ENCODE results near the gene ERCC2.

The ERCC2 gene

GRCh38 chr19:45400192-45400591 is 29.8 kb upstream of the ERCC2 start:
- no peaks in the 10 kb centered on the region for H3K36me3 ChIP-seq (ENCODE audit: insufficient read depth, low read length)
- peaks cover 13% of the 10 kb centered on the region for H3K4me1 ChIP-seq (ENCODE audit: insufficient read depth, low read length)
- peaks cover 15% of the 10 kb centered on the region for H3K27me3 ChIP-seq (ENCODE audit: insufficient read depth, low read length)
- no peak overlapping the region for H3K27ac ChIP-seq (ENCODE audit: low read depth, low read length)
- no peaks in the 10 kb centered on the region for H3K9me3 ChIP-seq (ENCODE audit: insufficient read depth, low read depth, low read length)
- no peak overlapping the region for H3K9ac ChIP-seq (ENCODE audit: low read depth, low read length)
- H3K4me3 ChIP-seq (ENCODE audit: low read length), result no peak overlapping the region
- WGBS, result 86% methylated on average over 6 of the region's 6 CpGs

DNA sequence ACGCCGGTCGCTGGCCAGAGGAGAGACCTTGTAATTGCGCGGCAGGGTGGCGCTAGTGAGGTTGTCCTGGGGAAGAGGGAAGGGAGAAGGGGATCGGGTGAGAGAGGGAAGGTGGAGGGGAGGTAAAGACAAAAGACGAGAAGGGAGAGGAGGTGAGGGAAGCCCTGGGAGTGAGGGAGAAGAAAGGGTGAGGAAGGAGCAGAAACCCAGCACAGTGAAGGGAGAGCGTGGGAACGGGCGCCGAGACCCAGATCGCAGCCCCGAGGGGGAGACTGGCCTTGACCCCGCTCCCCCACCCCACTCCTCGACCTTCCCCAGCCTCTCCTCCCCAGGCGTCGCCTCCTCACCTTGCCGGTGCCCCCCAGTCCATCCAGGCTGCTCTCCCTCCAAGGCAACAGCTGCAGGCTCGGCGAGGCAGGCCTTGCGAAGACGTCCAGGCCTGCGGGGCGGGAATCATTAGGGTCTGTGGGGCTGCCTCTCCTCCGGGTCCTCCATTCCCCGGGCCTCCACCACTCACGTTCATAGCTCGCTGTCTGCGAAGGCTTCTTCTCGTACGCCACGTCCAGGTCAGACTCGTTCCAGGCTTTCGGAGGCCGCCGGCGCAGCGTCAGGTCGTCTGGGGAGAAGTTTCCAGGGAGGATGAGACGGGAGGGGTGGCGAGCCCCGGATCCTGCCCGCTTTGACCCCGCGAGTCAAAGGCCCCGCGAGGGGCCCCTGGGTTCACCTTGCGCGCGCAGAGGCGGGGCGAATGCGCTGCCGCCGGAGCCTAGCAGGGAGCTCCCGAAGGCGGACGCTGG is 25.6 kb upstream of the ERCC2 start:
- Histone ChIP-seq H3K9me3 (ENCODE audit: insufficient read depth, low read depth, low read length) (no peaks in the 10 kb centered on the region), H3K27me3 (ENCODE audit: insufficient read depth, low read length) (peaks cover 7% of the 10 kb centered on the region; the same call in 1 of the 2 replicates), H3K4me3 (ENCODE audit: low read length) (peak overlapping the region; percentile 36), H3K36me3 (ENCODE audit: insufficient read depth, low read length) (0 out of 2 replicates have a peak, but pooled peaks cover 3% of the 10 kb centered on the region), H3K27ac (ENCODE audit: low read depth, low read length) (0 out of 2 replicates have a peak overlapping the region, but pooled peaks have one; percentile 18), H3K9ac (ENCODE audit: low read depth, low read length) (no peak overlapping the region), H3K4me1 (ENCODE audit: insufficient read depth, low read length) (peaks cover 3% of the 10 kb centered on the region)
- WGBS, result 82% methylated on average over 59 of the region's 59 CpGs

DNA sequence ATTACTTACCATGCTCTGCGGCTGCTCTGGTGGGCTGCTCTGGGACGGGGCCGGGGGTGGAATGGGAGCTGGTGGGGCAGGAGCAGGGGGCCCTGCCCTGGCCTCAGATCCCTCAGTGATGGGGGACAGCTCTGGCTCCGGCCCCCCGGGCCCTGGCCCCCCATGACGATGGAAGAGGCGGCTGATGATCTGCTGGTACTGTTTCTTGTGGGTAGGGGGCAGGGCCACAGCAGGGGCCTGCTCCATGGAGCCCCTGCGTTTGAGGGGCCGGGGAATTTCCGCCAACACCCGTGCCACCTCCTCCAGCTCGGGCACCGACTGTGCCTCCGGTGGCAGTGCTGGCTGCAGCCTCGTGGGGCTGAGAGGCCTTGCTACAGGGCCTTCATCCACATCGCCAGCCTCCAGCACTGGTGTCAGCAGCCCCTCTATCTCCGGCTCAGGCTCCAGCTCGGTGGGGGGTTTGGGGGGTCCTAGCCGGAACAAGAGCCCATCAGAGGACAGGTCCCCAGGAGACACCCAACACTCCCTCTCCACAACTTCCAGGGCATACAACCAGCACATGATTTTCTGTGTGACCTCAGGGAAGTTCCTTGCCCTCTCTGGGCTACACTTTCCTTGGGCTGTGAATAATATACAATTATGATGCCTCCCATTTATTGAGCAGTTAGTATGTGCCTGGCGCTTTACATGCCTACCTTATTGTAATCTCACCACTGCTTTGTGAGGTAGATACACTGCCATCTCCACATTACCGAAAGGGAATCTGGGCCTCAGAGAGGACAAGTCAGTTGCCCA is 21.7 kb upstream of the ERCC2 start:
- no peaks in the 10 kb centered on the region for H3K9me3 ChIP-seq (ENCODE audit: insufficient read depth, low read depth, low read length)
- H3K27me3 ChIP-seq (ENCODE audit: insufficient read depth, low read length), result peaks cover 6% of the 10 kb centered on the region; the same call in 1 of the 2 replicates
- H3K4me3 ChIP-seq (ENCODE audit: low read length), result no peak overlapping the region
- H3K4me1 ChIP-seq (ENCODE audit: insufficient read depth, low read length), result peaks cover 3% of the 10 kb centered on the region
- no peak overlapping the region for H3K27ac ChIP-seq (ENCODE audit: low read depth, low read length)
- H3K36me3 ChIP-seq (ENCODE audit: insufficient read depth, low read length), result 0 out of 2 replicates have a peak, but pooled peaks cover 3% of the 10 kb centered on the region
- H3K9ac ChIP-seq (ENCODE audit: low read depth, low read length), result no peak overlapping the region
- whole genome bisulfite sequencing, result 94% methylated on average over 21 of the region's 21 CpGs

- Histone ChIP-seq H3K9ac (ENCODE audit: low read depth, low read length) (no peak overlapping the region), H3K4me3 (ENCODE audit: low read length) (no peak overlapping the region), H3K4me1 (ENCODE audit: insufficient read depth, low read length) (peaks cover 3% of the 10 kb centered on the region; the same call in 1 of the 2 replicates), H3K36me3 (ENCODE audit: insufficient read depth, low read length) (0 out of 2 replicates have a peak, but pooled peaks cover 3% of the 10 kb centered on the region), H3K27ac (ENCODE audit: low read depth, low read length) (no peak overlapping the region), H3K9me3 (ENCODE audit: insufficient read depth, low read depth, low read length) (no peaks in the 10 kb centered on the region), H3K27me3 (ENCODE audit: insufficient read depth, low read length) (no peaks in the 10 kb centered on the region)
- 81% methylated on average over 3 of the region's 3 CpGs for WGBS
These were observed 21.0 kb upstream of the ERCC2 start for GRCh38 chr19:45391346-45391745.

GRCh38 chr19:45385392-45386221 is 15.2 kb upstream of the ERCC2 start:
- Histone ChIP-seq H3K4me1 (ENCODE audit: insufficient read depth, low read length) (no peaks in the 10 kb centered on the region), H3K9ac (ENCODE audit: low read depth, low read length) (no peak overlapping the region), H3K36me3 (ENCODE audit: insufficient read depth, low read length) (no peaks in the 10 kb centered on the region), H3K27ac (ENCODE audit: low read depth, low read length) (no peak overlapping the region), H3K27me3 (ENCODE audit: insufficient read depth, low read length) (peaks cover 3% of the 10 kb centered on the region; the same call in 1 of the 2 replicates), H3K4me3 (ENCODE audit: low read length) (0 out of 2 replicates have a peak overlapping the region, but pooled peaks have one; percentile 3), H3K9me3 (ENCODE audit: insufficient read depth, low read depth, low read length) (no peaks in the 10 kb centered on the region)
- WGBS, result 96% methylated on average over 75 of the region's 75 CpGs

GRCh38 chr19:45382426-45382825 is 12.1 kb upstream of the ERCC2 start:
- no peaks in the 10 kb centered on the region for H3K9me3 ChIP-seq (ENCODE audit: insufficient read depth, low read depth, low read length)
- H3K27ac ChIP-seq (ENCODE audit: low read depth, low read length), result no peak overlapping the region
- H3K36me3 ChIP-seq (ENCODE audit: insufficient read depth, low read length), result no peaks in the 10 kb centered on the region
- no peak overlapping the region for H3K9ac ChIP-seq (ENCODE audit: low read depth, low read length)
- WGBS, result 95% methylated on average over 29 of the region's 29 CpGs
- peaks cover 3% of the 10 kb centered on the region; the same call in 1 of the 2 replicates for H3K27me3 ChIP-seq (ENCODE audit: insufficient read depth, low read length)
- no peaks in the 10 kb centered on the region for H3K4me1 ChIP-seq (ENCODE audit: insufficient read depth, low read length)
- H3K4me3 ChIP-seq (ENCODE audit: low read length), result no peak overlapping the region

GRCh38 chr19:45380107-45380506 is 9.7 kb upstream of the ERCC2 start:
- Histone ChIP-seq H3K9me3 (ENCODE audit: insufficient read depth, low read depth, low read length) (no peaks in the 10 kb centered on the region), H3K27me3 (ENCODE audit: insufficient read depth, low read length) (peaks cover 3% of the 10 kb centered on the region; the same call in 1 of the 2 replicates), H3K4me3 (ENCODE audit: low read length) (no peak overlapping the region), H3K36me3 (ENCODE audit: insufficient read depth, low read length) (no peaks in the 10 kb centered on the region), H3K4me1 (ENCODE audit: insufficient read depth, low read length) (peaks cover 4% of the 10 kb centered on the region), H3K9ac (ENCODE audit: low read depth, low read length) (no peak overlapping the region), H3K27ac (ENCODE audit: low read depth, low read length) (no peak overlapping the region)
- 96% methylated on average over 1 of the region's 1 CpG for WGBS

DNA sequence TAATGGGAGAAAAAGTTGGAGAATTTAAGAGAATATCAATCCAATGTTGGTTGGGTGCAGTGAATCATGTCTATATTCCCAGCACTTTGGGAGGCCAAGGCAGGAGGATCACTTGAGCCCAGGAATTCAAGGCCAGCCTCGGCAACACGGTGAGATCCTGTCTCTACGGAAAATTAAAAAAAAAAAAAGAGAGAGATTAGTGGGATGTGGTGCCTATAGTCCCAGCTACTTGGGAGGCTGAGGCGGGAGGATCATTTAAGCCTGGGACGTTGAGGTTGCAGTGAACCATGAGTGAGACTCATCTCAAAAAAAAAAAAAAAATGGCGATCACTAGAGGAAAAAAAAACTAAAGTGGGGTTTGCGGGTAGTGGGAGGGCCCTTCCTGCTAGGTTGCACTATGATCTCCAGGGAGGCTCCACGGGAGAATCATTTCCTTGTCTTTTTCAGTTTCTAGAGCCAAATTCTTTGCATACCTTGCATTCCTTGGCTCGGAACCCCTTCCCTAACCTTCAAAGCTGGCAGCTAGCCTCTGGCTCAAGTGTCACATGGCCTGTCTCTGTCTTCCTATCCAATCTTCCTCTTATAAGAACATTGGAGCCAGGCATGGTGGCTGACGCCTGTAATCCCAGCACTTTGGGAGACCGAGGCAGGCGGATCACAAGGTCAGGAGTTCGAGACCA is 5.8 kb upstream of the ERCC2 start:
- H3K27me3 ChIP-seq (ENCODE audit: insufficient read depth, low read length), result no peaks in the 10 kb centered on the region
- H3K27ac ChIP-seq (ENCODE audit: low read depth, low read length), result peak overlapping the region; percentile 83
- H3K9me3 ChIP-seq (ENCODE audit: insufficient read depth, low read depth, low read length), result no peaks in the 10 kb centered on the region
- H3K4me3 ChIP-seq (ENCODE audit: low read length), result no peak overlapping the region
- H3K4me1 ChIP-seq (ENCODE audit: insufficient read depth, low read length), result peaks cover 9% of the 10 kb centered on the region
- WGBS, result 52% methylated on average over 13 of the region's 13 CpGs
- H3K9ac ChIP-seq (ENCODE audit: low read depth, low read length), result peak overlapping the region; percentile 4; the same call in 1 of the 2 replicates
- H3K36me3 ChIP-seq (ENCODE audit: insufficient read depth, low read length), result no peaks in the 10 kb centered on the region

- H3K4me1 ChIP-seq (ENCODE audit: insufficient read depth, low read length), result peaks cover 5% of the 10 kb centered on the region; the same call in 1 of the 2 replicates
- peaks cover 41% of the 10 kb centered on the region for H3K36me3 ChIP-seq (ENCODE audit: insufficient read depth, low read length)
- H3K9ac ChIP-seq (ENCODE audit: low read depth, low read length), result no peak overlapping the region
- H3K27me3 ChIP-seq (ENCODE audit: insufficient read depth, low read length), result no peaks in the 10 kb centered on the region
- peak overlapping the region; percentile 91 for H3K4me3 ChIP-seq (ENCODE audit: low read length)
- no peak overlapping the region for H3K27ac ChIP-seq (ENCODE audit: low read depth, low read length)
- H3K9me3 ChIP-seq (ENCODE audit: insufficient read depth, low read depth, low read length), result no peaks in the 10 kb centered on the region
- 89% methylated on average over 11 of the region's 11 CpGs for WGBS
These were observed 1.5 kb downstream of the ERCC2 start for GRCh38 chr19:45368737-45369340.

GRCh38 chr19:45368127-45368526 is 2.2 kb downstream of the ERCC2 start:
- no peak overlapping the region for H3K4me3 ChIP-seq (ENCODE audit: low read length)
- peaks cover 5% of the 10 kb centered on the region; the same call in 1 of the 2 replicates for H3K4me1 ChIP-seq (ENCODE audit: insufficient read depth, low read length)
- 93% methylated on average over 4 of the region's 4 CpGs for WGBS
- H3K27ac ChIP-seq (ENCODE audit: low read depth, low read length), result no peak overlapping the region
- no peaks in the 10 kb centered on the region for H3K27me3 ChIP-seq (ENCODE audit: insufficient read depth, low read length)
- peaks cover 47% of the 10 kb centered on the region for H3K36me3 ChIP-seq (ENCODE audit: insufficient read depth, low read length)
- H3K9ac ChIP-seq (ENCODE audit: low read depth, low read length), result no peak overlapping the region
- H3K9me3 ChIP-seq (ENCODE audit: insufficient read depth, low read depth, low read length), result no peaks in the 10 kb centered on the region

All from HUES64 (cell line).